CMK (cell line): ENCODE data around the gene CD93.

Source experiments
- DNase-seq: peaks from one replicate; pipeline ENCODE4 v3.0.0-alpha.2; 2010; ENCODE audit warnings: low read depth

The CD93 gene

DNA sequence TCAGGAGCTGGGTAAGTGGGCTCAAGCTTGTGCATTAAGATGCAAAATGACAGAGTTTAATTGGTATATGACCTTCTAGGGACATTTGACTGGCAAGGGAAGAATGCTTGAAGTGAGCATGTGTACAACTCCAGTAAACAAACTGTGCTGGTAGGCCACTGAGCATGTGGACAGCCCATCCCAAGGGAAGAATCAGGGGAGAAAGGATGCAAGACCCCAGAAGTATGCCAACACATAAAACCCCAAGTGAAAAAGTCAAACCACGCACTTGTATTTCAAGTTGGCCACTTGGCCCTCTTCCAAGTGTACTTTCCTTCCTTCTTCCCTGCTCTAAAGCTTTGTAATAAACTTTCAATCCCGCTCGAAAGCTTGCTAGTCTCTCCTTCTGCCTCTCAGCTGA, 26.3 kb downstream of the CD93 start:
- no peak for DNase-seq

DNA sequence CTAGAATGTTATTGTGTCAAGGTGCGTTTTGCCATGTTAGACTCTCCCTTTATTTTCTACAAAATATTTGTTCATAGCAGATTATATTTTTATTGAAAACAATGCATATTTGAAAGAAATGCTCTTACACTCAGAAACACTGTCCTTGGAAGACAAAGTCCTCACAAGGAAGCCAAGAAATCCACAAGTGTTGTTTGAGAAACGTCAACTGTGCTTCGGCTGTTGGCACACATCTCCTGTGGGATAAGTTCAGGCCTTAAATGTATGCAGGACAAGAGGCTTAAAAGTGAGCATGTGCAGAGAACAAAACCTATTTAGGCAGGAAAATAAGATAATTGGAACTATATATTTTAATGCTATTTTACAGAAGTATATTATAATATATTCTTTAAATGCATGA, 27.1 kb downstream of the CD93 start:
- DNase-seq: no peak

DNA sequence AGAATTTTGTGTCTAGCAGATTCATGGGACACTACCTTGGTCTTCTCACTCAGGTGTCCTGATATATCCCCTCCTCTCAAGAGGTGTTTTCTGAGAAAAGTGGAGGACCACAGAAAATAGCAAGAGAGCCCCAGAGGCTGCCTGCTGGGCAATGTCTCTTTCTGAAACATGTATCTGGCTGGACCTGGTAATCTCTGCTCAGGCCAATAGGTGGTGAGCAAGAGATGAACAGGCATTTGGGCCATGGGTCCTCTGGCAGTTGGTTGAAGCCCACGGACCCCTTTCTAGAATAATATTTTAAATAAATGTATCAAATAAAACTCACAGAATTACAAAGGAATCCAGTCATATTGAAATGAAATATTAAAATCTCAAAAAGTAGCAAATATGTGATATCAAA, 27.9 kb downstream of the CD93 start:
- DNase-seq: no peak

DNA sequence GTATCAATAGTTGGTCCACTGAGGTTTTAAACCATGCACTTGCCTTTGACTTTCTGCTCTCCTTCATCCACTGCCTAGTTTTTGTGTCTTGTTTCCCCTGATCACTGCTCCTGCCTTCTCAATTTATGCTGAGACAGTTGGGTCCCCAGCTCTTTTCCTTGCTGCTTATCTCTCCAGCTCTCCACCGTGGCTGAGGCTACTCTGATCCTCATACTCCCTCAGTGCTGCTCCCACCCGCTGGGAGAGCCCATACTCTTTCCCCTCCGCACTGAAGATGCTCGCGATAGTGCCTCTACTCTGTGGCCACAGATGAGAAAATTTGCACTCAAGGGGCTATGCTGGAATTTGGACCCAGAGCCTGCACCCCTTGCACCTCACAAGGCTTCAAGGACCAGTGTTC, 33.2 kb downstream of the CD93 start:
- no peak for DNase-seq

DNA sequence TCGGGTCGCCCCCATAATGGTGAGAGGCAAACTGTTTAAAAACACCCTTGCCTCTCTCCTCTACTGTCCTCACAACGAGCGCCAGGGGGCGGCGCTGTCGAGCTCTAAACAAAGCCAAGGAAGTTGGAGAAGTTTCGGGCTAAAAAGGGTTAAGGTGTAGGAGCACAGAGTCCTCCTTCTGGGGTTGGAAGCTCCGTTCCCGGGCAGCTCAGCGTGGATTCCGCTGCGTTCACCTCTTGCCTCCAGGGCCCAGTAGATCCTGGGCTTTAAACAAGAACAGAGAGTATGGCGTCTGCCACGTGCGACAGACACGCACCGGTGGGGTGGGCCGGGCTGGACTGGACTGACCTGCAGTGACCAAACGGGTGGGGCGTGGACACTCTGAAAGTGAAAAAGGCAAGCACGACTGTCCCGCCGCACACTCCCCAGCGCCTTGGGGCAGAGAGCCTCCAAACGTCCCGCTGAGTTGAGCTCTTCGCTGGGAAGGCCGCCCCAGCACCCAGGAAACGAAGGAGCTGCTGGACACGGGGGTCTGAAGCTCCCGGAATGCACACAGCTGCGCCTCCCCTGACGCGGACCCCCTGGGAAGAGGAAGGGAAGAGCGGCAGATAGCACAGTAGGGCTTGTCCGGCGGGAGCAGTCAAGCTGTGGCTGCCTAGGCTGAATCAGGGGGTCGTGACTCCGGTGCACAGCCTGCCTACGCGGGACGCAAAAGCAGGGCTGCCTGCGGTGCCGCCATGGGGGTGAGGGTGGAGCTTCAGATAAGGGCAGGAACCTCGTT, 35.1 kb downstream of the CD93 start:
- DNase-seq: no peak

DNA sequence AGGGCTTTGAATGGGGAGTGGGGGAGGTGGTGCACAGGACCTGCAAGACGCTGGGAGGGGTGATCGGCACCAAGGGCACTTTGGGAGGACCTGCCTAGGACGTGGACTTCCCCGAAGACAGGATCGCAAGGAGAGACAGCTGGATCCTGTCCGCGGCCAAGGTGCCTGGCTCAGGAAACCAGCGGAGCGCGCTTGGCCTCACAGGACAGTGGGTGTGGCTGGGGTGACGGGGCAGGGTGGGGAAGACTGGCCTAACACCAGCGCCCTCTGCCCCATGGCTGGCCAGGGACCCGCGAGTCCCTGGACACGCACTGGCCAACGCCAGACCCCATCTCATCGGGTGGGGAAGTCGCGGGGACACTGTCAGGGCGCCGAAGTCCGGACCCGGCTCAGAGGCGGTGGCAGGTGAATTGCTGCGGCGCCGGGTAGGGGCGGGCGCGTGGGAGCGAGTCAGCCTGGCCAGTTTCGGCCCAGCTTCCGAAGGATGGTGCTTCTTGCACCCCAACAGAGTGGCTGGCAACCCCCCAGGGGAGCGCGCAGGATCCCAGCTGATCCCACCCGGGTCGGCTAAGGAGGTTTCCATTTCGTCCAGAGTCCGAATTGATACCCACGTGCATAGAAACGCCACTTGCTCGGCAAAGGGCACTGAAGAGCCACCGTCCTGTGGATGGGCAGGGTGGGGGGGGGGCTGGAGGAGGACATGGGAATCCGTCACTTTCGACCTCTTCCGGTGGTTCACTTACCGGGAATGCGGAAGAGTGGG, 35.9 kb downstream of the CD93 start:
- DNase-seq: no peak

DNA sequence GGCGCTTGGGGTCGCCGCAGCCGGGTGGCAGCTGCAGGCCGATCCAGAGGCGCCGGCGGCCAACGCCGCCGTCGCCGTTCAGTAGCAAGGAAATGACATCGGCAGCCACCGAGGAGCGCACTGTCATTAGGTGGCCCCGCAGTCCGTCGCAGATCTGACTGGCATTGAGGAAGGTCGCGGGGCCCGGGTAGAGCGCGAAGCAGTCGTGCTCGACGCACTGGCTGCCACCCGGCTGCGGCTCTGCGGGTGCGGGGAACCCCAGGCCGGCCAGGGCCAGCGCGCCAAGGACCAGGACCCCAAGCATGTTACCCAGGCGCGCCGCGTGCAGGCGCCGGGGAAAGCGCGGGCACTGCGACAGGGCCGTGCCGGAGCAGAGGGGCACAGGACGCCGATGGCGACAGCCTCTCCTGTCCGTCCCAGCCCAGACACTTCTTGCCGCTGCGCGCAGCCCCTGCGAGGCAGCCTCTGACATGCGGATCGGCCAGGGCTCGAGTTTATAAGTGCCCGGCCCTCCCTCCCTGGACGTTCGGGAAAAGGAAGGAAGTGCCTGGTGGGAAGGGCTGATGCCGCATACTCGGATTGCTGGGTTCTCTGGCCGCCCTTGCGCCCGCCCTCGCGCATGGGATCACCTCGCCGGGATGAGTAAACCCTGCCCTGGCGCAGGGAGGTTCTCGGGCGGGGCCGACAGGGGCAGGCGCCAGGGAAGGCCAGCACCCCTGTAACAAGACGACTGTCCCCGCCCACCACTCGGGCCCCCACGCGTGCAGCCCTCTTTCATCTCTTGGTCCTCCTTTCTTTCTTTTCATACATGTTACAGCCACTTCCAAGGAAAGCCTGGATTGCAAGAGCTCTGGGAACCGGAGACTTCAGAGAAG, 36.7 kb downstream of the CD93 start, which contains the start of gene THBD:
Gene THBD (minus strand): TSS at position 472 of the 875 bp plus-strand sequence. CDS start 168 bp downstream, at position 304.
- DNase-seq: no peak

DNA sequence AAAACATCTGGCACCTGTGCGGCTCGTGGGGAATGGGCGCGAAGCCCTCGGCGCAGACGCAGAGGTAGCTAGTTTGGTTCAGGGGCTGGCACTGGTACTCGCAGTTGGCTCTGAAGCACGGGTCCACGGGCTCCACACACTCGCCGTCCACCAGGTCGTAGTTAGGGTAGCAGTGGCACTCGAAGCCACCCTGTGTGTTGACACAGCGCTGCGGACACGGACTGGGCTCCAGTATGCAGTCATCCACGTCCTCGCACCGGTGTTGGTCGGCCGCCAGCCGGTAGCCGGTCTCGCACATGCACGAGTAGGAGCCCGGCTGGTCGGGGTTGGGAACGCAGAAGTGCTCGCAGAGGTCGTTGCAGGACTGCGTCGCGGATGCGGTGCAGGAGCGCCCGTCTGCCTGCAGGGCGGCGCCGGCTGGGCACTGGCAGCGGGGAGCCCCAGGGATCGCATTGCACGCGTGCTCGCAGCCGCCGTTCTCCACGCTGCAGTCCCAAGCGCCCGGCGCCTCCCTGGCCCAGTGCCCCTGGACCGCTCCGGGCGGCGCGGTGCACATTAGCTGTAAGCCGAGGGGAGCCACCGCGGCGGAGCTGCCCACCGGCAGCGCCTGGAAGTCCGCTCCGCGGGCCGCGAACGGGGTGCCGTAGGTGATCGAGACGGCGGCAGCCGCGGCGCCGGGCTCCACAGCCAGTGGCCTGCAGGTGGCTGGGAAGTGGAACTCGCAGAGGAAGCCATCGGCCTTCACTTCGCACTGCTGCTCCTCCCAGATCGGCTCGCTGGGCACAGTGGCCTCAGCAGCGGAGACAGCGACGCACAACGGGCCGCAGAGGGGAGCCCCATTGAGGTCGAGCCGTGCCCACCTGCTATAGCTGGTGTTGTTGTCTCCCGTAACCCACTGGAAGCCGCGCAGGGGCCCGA, 37.6 kb downstream of the CD93 start:
- no peak for DNase-seq

DNA sequence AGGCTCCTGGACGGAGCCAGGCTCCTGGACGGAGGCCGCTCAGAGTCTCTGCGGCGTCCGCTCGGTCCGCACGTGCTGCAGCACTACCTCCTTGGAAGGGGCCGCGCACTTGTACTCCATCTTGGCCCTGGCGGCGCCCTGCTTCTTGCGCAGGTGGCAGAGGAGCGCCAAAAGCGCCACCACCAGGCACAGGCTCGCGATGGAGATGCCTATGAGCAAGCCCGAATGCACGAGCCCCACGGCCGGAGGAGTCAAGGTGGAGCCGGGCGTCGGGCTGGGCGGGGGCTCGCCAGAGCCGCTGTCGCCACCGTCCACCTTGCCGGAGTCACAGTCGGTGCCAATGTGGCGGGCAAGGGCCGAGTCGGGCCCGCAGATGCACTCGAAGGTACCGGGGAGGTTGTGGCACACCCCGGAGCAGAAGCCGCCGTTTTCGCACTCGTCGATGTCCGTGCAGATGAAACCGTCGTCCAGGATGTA, 38.3 kb downstream of the CD93 start:
- no peak for DNase-seq

DNA sequence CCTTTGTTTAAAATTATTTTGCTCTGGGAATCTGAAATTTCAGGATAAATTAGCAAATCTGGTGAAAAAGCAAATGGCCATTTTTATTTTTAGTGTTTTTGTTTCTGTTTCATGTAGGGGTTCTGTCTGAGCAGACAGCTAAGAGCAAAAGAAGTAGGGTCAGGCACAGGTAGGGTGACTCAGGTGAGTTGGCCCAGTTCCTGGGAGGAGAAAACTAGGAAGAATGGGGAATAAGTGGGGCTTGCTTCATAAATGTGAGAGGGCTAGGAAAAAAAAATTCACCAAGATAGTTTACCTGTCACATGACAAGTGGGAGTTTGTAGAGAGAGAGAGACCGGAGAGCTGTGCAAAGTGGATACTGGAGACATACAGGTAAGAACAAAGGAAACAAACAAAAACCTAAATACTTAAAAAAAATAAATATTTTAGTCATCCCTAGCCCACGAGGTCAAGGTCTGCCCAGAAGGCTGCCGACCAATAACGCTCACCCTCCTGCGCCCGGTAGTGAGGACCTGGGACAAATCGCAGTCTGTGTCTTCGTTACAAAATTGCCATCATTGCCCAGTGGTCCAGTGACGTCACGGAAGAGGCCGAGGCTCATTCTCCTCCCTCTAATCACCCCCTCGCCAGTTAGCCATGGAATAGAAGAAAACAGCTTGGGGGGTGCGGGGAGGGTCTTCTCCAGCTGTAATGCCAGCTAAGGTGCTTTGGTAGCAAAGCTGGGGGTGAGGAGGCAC, 39.0 kb downstream of the CD93 start:
- no peak for DNase-seq

DNA sequence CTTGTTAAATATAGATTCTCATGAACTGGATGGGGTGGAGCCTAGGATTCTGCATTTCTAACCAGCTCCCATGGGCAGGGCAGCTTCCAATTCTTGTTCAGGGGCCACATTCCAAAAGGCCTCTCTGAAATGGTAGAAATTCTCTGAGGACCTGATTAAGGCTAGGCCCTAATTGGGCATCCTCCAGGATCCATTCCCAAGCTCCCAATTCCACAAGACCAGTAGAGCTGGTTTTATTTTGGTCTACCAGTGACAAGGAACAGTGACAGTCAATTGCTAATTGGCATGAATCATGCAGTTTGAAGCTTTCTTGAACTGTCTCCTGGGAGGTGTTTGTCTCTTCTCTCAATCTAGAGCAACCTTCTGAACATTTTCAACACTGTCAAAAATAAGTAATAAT, 39.7 kb downstream of the CD93 start:
- DNase-seq: no peak

DNA sequence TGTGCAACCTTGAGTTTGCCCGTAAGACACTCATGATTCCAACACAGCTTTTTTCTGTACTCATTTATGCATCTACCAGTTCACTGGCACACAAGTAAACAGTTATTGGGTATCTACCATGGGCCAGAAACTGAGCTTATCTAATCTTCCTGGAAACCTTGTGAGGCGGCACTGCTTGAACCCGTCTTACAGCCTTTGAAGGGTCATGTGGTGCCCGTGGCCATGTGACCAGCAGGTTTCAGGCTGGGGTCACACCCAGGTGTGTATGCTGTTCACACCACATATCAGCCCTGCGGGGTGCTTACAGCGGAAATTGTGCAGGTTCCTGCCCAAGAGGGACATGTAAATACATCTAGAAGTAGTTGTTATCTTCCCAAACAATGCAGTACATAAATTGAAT, 42.7 kb downstream of the CD93 start:
- DNase-seq: no peak

DNA sequence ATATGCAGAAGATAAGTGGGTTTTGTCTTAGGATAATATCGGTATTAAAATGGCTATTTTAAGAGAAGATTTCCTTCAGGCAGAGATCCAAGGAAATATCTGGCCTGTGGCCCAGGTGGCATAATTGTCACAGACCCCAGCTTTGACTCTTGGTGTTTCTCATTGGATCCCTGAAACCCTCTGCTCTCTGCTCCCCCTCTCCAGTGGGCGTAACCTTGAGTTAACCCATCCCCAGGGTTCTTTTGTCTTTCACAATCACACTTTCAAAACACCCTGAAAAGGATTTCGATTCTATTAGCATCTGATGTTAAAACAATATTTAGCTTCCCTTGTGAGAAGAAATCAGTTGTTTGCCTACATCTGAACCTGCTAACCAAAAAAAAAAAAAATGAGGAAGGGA, 43.9 kb downstream of the CD93 start:
- DNase-seq: no peak

DNA sequence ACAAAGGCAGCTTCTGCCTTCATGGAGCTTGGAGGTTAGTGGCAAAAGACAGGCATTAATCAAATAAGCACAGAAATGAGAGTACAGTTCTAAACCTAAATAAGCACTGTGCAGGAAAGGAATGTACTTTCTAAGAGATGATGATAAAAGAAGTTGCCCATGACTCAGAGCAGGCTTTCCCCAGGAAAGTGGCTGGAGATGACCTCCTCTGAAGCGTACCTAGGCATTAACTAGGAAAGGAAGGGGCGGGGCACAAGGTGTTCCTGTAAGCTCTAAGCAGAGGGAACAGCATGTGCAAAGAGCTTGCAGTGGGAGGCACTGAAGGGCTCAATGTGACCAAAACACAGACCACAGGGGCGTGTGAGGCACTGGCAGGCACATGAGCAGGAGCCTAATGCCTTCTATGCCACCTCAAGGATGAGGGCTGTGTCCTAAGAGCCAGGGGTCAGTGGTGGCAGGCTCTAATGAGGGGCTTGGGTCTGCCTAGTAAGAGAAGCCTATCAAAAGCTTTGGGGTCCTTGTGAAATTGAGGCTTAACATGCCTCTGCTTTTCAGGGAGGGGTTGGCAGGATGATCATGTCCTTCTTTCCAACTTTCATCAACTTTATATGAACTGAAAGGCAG, 46.1 kb downstream of the CD93 start:
- no peak for DNase-seq

DNA sequence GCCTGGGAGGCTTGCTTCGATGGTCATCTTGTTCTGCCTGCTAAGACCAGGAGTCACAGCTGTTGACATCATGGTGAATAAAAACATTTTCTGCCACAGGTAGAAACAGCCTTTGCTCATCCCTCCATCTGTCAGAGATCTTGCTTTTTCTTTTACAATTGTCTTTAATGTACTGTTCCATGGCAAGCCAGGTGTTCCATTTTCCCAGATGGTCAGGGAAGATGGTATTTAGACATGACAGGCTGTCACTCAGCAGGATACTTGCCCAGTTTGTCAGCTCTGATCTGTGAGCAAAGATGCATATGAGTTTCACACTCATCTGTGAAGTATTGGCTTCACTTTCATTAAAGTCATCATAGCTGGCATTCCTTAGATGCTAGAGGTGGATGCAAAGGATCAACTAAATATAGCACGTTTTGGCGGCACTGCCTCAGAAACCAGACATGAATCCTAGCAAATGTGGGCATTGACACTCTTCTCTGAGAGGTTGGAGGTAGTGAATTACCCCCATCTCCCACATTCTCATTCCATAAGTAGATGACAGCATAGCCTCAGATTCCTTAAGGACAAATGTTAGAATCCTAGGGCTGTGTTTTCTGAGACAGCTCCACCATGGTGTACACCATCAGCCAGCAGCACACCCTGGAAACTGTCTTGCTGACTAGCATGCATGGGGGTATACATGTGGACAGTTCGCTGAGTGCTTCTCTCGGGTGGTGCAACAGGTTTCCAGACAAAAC, 46.8 kb downstream of the CD93 start:
- no peak for DNase-seq

DNA sequence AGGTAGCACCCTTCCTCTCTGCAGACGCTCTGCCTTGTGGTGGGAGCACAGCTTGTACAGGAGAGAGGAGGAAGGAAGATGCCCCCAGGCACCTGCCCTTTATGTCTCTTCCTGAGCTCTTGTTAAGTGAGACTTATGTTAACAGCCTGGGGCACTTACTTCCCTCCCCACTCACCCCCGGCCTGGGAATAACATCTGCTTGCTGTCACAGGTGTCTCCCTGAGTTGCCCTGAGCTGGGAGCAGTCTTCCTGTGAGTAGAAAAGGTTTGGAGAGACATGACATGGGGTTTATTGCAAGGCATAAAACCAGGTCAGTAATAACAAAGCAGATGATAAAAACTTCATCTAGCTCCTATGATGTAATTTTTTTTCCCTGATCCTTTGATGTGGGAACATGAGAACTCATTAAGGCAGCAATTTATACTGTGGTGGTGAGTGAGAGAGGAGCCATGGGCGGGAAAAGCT, 49.1 kb downstream of the CD93 start:
- no peak for DNase-seq

DNA sequence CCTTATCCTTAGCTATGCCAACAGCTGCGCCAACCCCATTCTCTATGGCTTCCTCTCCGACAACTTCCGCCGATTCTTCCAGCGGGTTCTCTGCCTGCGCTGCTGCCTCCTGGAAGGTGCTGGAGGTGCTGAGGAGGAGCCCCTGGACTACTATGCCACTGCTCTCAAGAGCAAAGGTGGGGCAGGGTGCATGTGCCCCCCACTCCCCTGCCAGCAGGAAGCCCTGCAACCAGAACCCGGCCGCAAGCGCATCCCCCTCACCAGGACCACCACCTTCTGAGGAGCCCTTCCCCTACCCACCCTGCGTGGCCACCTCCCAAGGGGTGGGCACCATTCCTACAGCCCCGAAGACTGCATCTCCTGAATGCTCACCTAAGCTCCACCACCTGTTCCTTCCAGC, 49.8 kb downstream of the CD93 start:
- DNase-seq: no peak

DNA sequence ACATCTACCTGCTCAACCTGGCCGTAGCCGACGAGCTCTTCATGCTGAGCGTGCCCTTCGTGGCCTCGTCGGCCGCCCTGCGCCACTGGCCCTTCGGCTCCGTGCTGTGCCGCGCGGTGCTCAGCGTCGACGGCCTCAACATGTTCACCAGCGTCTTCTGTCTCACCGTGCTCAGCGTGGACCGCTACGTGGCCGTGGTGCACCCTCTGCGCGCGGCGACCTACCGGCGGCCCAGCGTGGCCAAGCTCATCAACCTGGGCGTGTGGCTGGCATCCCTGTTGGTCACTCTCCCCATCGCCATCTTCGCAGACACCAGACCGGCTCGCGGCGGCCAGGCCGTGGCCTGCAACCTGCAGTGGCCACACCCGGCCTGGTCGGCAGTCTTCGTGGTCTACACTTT, 50.4 kb downstream of the CD93 start:
- DNase-seq: no peak
